HepG2 (cell line): Measurements from ENCODE around the gene SYT1. TPM values are rescaled to one million over a fixed set of nuclear protein-coding genes. Genes with fewer than 3 reads are reported as not detected.

Experiments
- ATAC-seq: fragments of 200-7000 bp; cut with Tn5 transposase; 3 replicates; pipeline ENCODE4 v1.9.1; 2020; ENCODE audit warnings: mild to moderate bottlenecking, moderate library complexity
- Bru-seq: library from RNA; stranded (reverse); fragments of 400-500 nt; gene quantifications from one replicate; lab custom pipeline; 2021; lab: Mats Ljungman, UMichigan
- BruChase-seq, 2 experiments: library from RNA; stranded (reverse); fragments of 400-500 nt; gene quantifications; one replicate each; lab custom pipeline; 2021; lab: Mats Ljungman, UMichigan
- BruUV-seq: library from RNA; stranded (reverse); fragments of 400-500 nt; replicated peaks from 2 replicates; lab custom pipeline; 2021; lab: Mats Ljungman, UMichigan
- CTCF ChIA-PET: fragments of 300-600 bp; formaldehyde crosslinking; extraction: SDS; loops from one replicate; lab custom pipeline; 2021; ENCODE audit warnings: low total read pairs, inconsistent platforms, low intra/inter-chr PET ratio; lab: Yijun Ruan, JAX
- POLR2A ChIA-PET: fragments of 350-600 bp; sonication (Branson Sonifier 250); formaldehyde crosslinking; loops from one replicate; lab custom pipeline; 2020; ENCODE audit warnings: antibody characterized with exemption, inconsistent platforms; lab: Yijun Ruan, JAX
- DNase-seq: peaks from one replicate; pipeline ENCODE4 v3.0.0-alpha.2; 2015; ENCODE audit warnings: low spot score
- FAIRE-seq: peaks from 3 replicates; lab custom pipeline; 2011; peaks lifted over from hg19 to GRCh38; lab: Jason Lieb, UNC
- H2AFZ ChIP-seq: one replicate; pipeline ENCODE4 v1.6.1; 2011; ENCODE audit warnings: low read length, inconsistent platforms
- H3K27ac ChIP-seq: fragments of 300-600 bp; 3 replicates; pipeline ENCODE4 v1.8.0; 2011; ENCODE audit warnings: mixed run types, mild to moderate bottlenecking, mixed read lengths, low read length, inconsistent platforms; ENCODE audit not compliant: insufficient read depth; ENCODE audit errors: extremely low read length
- H3K27me3 ChIP-seq, 2 experiments: fragments of 200-600 bp in 1 of 2; 2 replicates in 1 of 2; 3 replicates in 1 of 2; pipeline versions ENCODE4 v1.6.0 to v1.8.0; 2011; ENCODE audit warnings: low read length in 2 of 2, mild to moderate bottlenecking in 2 of 2, moderate library complexity in 2 of 2, inconsistent platforms in 1 of 2; ENCODE audit not compliant: insufficient read depth in 2 of 2, control insufficient read depth in 1 of 2
- H3K36me3 ChIP-seq, 2 experiments: fragments of 200-600 bp in 1 of 2; replicated peaks in 1 of 2; 2 replicates in 1 of 2; 3 replicates in 1 of 2; pipeline versions ENCODE4 v1.5.1 to v1.8.0; 2011; ENCODE audit warnings: low read length in 2 of 2, inconsistent platforms in 1 of 2; ENCODE audit not compliant: insufficient read depth in 2 of 2, control insufficient read depth in 1 of 2
- H3K4me1 ChIP-seq: 2 replicates; pipeline ENCODE4 v1.5.1; 2012; ENCODE audit warnings: low read length, inconsistent platforms; ENCODE audit not compliant: insufficient read depth
- H3K4me2 ChIP-seq: 2 replicates; pipeline ENCODE4 v1.6.0; 2011; ENCODE audit warnings: low read depth, low read length, inconsistent platforms
- H3K4me3 ChIP-seq, 3 experiments: fragments of 200-600 bp in 1 of 3; sonication (generic), shearing (Covaris generic) in 1 of 3; replicated peaks in 1 of 3; 2 replicates each; pipeline ENCODE4 v1.5.1; 2011 to 2016; ENCODE audit warnings: low read length in 3 of 3, inconsistent platforms in 2 of 3, low read depth in 2 of 3, mild to moderate bottlenecking in 2 of 3, control low read depth in 1 of 3, mixed read lengths in 1 of 3; ENCODE audit not compliant: insufficient read depth in 1 of 3
- H3K79me2 ChIP-seq: one replicate; pipeline ENCODE4 v1.6.1; 2011; ENCODE audit warnings: low read length, inconsistent platforms; ENCODE audit not compliant: insufficient read depth
- H3K9ac ChIP-seq: 2 replicates; pipeline ENCODE4 v1.6.0; 2011; ENCODE audit warnings: mild to moderate bottlenecking, low read depth, low read length, inconsistent platforms; ENCODE audit not compliant: insufficient read depth
- H3K9me3 ChIP-seq: 2 replicates; pipeline ENCODE4 v1.5.1; 2012; ENCODE audit warnings: mild to moderate bottlenecking, low read length
- H4K20me1 ChIP-seq: 2 replicates; pipeline ENCODE4 v1.6.0; 2011; ENCODE audit warnings: inconsistent platforms, mild to moderate bottlenecking, low read length, moderate library complexity; ENCODE audit not compliant: insufficient read depth
- AHR ChIP-seq: IDR thresholded peaks from 2 replicates; pipeline ENCODE4 v1.6.1; 2018; ENCODE audit warnings: missing genetic modification reagents, missing compliant biosample characterization
- NFIC ChIP-seq: IDR thresholded peaks from 2 replicates; pipeline ENCODE4 v1.6.1; 2012; ENCODE audit warnings: mild to moderate bottlenecking, low read length, inconsistent platforms
- ZKSCAN8 ChIP-seq: IDR thresholded peaks from 2 replicates; pipeline ENCODE4 v1.6.1; 2016; ENCODE audit warnings: borderline replicate concordance, missing genetic modification reagents, missing compliant biosample characterization
- WGBS: methylation state at CpG from one replicate; pipeline ENCODE4 v1.1.6; 2017; ENCODE audit warnings: low lambda C conversion rate; 5-methylcytosine and 5-hydroxymethylcytosine counted together
- in situ Hi-C: cut with HindIII; loops from 2 replicates; pipeline ENCODE4 v1.10.0; 2017; ENCODE audit warnings: low pct_unique_long_range_greater_than_20kb; ENCODE audit not compliant: extremely low pct_ligation_motif_present
- intact Hi-C: fragments of 100-400 bp; cut with micrococcal nuclease; formaldehyde crosslinking; loops from one replicate; pipeline ENCODE4 v1.10.0; 2022; ENCODE audit not compliant: unreplicated experiment
- long read RNA-seq, 2 experiments: library from RNA in 1 of 2; library from polyadenylated mRNA in 1 of 2; stranded (forward) in 1 of 2; unstranded in 1 of 2; transcript quantifications; one replicate each; pipeline ENCODE4 v2.0.0, GENCODE V29; 2019 to 2022
- polyA minus RNA-seq, 3 experiments: library from RNA; depleted of rRNA, polyadenylated mRNA; stranded (reverse); fragments of >200 nt; gene quantifications; 2 replicates each; pipeline ENCODE4 v1.2.3, GENCODE V29; 2011; ENCODE audit warnings: low replicate concordance in 1 of 3
- polyA plus RNA-seq, 8 experiments: library from polyadenylated mRNA; depleted of rRNA in 3 of 8; stranded (reverse) in 7 of 8; unstranded in 1 of 8; fragments of >200 nt; fragmentation: Illumina TruSeq in 4 of 8; extraction: Trizol in 4 of 8; gene quantifications; 2 replicates each; pipeline versions ENCODE4 v1.2.1 to v1.2.3, GENCODE V29; 2011 to 2016; ENCODE audit warnings: low read depth in 4 of 8, missing spikeins in 1 of 8, mixed read lengths in 1 of 8; ENCODE audit not compliant: insufficient read depth in 1 of 8
- total RNA-seq, 5 experiments: library from RNA; depleted of rRNA; stranded (reverse); fragments of >200 nt; fragmentation: Illumina TruSeq; extraction: Trizol; gene quantifications; 2 replicates each; pipeline ENCODE4 v1.2.3, GENCODE V29; 2016; ENCODE audit warnings: low read depth in 1 of 5
- TF ChIP-seq, protein P1 (sequence below), 2 experiments: sonication (generic) in 1 of 2; formaldehyde crosslinking in 1 of 2; IDR thresholded peaks; 2 replicates each; pipeline versions ENCODE4 v1.4.0 to v1.6.1; 2016 to 2020; ENCODE audit warnings: borderline replicate concordance in 1 of 2, low read depth in 1 of 2, mild to moderate bottlenecking in 1 of 2, missing genetic modification reagents in 1 of 2

The SYT1 gene
- total RNA-seq (2016; rRNA removed; fragmentation: Illumina TruSeq; extraction: Trizol): not detected in 2 replicates
- total RNA-seq (2016; cell fraction: cytosol; rRNA removed; fragmentation: Illumina TruSeq; extraction: Trizol; ENCODE audit: low read depth): not detected in 2 replicates
- total RNA-seq (2016; cell fraction: insoluble cytoplasmic fraction; rRNA removed; fragmentation: Illumina TruSeq; extraction: Trizol): not detected in 2 replicates
- total RNA-seq (2016; cell fraction: membrane; rRNA removed; fragmentation: Illumina TruSeq; extraction: Trizol): not detected in 2 replicates
- not detected in 2 replicates for total RNA-seq (2016; cell fraction: nucleus; rRNA removed; fragmentation: Illumina TruSeq; extraction: Trizol)
- not detected in 2 replicates for polyA plus RNA-seq (2011; rRNA removed)
- polyA plus RNA-seq (2011; cell fraction: cytosol; rRNA removed): not detected in 2 replicates
- not detected in 2 replicates for polyA plus RNA-seq (2011; cell fraction: nucleus; rRNA removed)
- polyA plus RNA-seq (2012): not detected in 2 replicates
- not detected in 2 replicates for polyA plus RNA-seq (2016; cell fraction: cytosol; fragmentation: Illumina TruSeq; extraction: Trizol; ENCODE audit: low read depth)
- not detected in 2 replicates for polyA plus RNA-seq (2016; cell fraction: insoluble cytoplasmic fraction; fragmentation: Illumina TruSeq; extraction: Trizol; ENCODE audit: low read depth)
- not detected in 2 replicates for polyA plus RNA-seq (2016; cell fraction: membrane; fragmentation: Illumina TruSeq; extraction: Trizol; ENCODE audit: low read depth)
- polyA plus RNA-seq (2016; cell fraction: nucleus; fragmentation: Illumina TruSeq; extraction: Trizol; ENCODE audit: insufficient read depth, low read depth): not detected in 2 replicates
- polyA minus RNA-seq (2011; rRNA and poly(A)+ RNA removed; ENCODE audit: low replicate concordance): 0.14 TPM in 1 of 2 replicates, not detected in the other
- polyA minus RNA-seq (2011; cell fraction: cytosol; rRNA and poly(A)+ RNA removed): not detected in 2 replicates
- polyA minus RNA-seq (2011; cell fraction: nucleus; rRNA and poly(A)+ RNA removed): not detected in 2 replicates
- percentile 5 among the genes with signal in this experiment for Bru-seq, nascent RNA
- percentile 2 among the genes with signal in this experiment for BruChase-seq, experiment 1, labeled RNA remaining after a 6-hour chase
- BruChase-seq, experiment 2, labeled RNA remaining after a 2-hour chase: percentile 5 among the genes with signal in this experiment
- long read RNA-seq, experiment 1: 0 reads
- long read RNA-seq, experiment 2: 0 reads

GRCh38 chr12:78864403-78864869 lies at the start of gene SYT1:
SYT1 (plus strand) TSS chr12:78864774.
- no peak within 1 kb of the TSS for H3K9ac ChIP-seq
- BruUV-seq: no TSS peak
- H3K36me3 ChIP-seq: no peaks in the 10 kb centered on the region
- H3K4me2 ChIP-seq: no peak within 1 kb of the TSS
- H3K27me3 ChIP-seq: 0 out of 5 replicates have a peak, but pooled peaks cover 0 to 6% of the 10 kb centered on the region in 2 experiments
- no peaks in the 10 kb centered on the region for H3K4me1 ChIP-seq
- POLR2A ChIA-PET: no interaction called here
- no peaks in the 10 kb centered on the region for H3K9me3 ChIP-seq
- FAIRE-seq (no peak), ATAC-seq (no peak), DNase-seq (no peak)
- in situ Hi-C loops: no loop called here
- no peaks in the 10 kb centered on the region for H3K79me2 ChIP-seq
- H4K20me1 ChIP-seq: no peaks in the 10 kb centered on the region
- no peak within 1 kb of the TSS for H2AFZ ChIP-seq
- WGBS: 42% methylated on average over 11 of the region's 19 CpGs
- intact Hi-C loops: no loop called here
- CTCF ChIA-PET: no interaction called here
- no peak within 1 kb of the TSS for H3K27ac ChIP-seq
- TF ChIP-seq ZKSCAN8: no peak
- TF ChIP-seq, protein P1, sequence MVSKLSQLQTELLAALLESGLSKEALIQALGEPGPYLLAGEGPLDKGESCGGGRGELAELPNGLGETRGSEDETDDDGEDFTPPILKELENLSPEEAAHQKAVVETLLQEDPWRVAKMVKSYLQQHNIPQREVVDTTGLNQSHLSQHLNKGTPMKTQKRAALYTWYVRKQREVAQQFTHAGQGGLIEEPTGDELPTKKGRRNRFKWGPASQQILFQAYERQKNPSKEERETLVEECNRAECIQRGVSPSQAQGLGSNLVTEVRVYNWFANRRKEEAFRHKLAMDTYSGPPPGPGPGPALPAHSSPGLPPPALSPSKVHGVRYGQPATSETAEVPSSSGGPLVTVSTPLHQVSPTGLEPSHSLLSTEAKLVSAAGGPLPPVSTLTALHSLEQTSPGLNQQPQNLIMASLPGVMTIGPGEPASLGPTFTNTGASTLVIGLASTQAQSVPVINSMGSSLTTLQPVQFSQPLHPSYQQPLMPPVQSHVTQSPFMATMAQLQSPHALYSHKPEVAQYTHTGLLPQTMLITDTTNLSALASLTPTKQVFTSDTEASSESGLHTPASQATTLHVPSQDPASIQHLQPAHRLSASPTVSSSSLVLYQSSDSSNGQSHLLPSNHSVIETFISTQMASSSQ (IDR thresholded peaks at IDR 0.05; ENCODE audit: low read depth): no peak
- TF ChIP-seq, protein P1 (CRISPR knock-in tag; IDR thresholded peaks at IDR 0.05; ENCODE audit: borderline replicate concordance): no peak
- no peak for TF ChIP-seq NFIC
- TF ChIP-seq AHR (CRISPR knock-in tag): no peak
- TF ChIP-seq, all 625 proteins: peak for 0
- H3K4me3 ChIP-seq: no peak within 1 kb of the TSS
